GM18511 (cell line): ENCODE measurements around the gene IL12RB1.
"Not testable (repeated sequence)": the region's sequence is repeated elsewhere in the genome, so short reads cannot be mapped to it uniquely, and the experiment has no call there.

Experiments
- ATAC-seq: cut with Tn5 transposase; IDR thresholded peaks from one replicate; pipeline ENCODE4 v1.9.1; 2021; ENCODE audit warnings: mild to moderate bottlenecking, moderate library complexity; ENCODE audit not compliant: unreplicated experiment

IL12RB1 gene

DNA sequence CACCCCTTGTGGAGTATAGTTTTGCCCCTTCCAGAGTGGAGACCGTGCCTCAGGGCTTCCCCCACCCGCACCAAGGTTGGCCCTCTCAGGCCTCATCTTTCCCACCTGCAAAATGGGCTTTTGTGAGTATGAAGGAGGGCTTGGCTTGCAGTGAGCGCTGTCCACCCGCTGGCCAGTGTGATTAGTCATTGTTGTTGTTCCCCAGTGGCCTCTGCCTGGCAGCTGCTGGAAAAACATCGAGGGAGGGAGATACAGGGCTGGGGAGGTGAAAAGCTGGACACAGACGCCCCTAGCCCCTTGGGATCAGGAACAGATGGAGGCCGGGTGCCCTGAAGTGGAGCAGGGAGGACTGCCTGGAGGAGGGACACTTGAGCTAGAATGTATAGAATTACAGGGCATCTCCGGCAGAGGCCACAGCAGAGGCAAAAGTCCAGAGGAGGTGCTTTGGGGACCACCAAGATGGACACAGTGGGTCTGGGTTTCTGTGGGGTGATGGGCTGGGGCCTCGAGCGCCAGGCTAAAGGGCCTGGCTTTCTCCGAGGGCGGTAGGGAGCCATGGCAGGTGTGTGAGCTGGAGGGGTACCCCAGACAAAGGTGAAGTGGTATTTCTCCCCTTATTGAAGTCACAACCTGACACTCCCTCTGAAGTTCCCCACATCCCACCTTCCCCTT, 3.9 kb upstream of the IL12RB1 start:
- ATAC-seq, result no peak

DNA sequence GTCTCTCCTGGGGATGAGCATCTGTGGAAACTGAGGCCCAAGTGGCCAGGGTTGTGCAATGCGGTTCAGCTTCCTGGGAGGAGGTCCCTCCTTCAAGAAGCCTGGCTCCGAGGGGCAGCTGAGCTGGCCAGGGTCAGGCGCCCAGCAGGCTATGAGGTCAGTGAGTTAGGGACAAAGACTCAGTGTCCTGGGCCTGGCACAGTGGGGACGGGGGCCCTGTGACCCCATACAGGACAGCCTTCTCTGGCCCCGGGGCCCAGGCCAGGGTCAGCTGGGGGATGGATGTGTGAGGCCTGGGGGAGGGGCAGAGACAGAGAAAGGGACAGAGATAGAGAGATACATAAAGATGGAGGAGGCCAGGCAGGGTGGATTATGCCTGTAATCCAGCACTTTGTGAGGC, 3.0 kb upstream of the IL12RB1 start:
- ATAC-seq, result no peak

GRCh38 chr19:18089096-18089541, 2.4 kb upstream of the IL12RB1 start:
- not testable (repeated sequence) for ATAC-seq

GRCh38 chr19:18085702-18086457, 854 bp downstream of the IL12RB1 start:
- ATAC-seq, result no peak

- ATAC-seq, result no peak
Observed at GRCh38 chr19:18083929-18084684, 2.6 kb downstream of the IL12RB1 start.

- no peak for ATAC-seq
Observed at GRCh38 chr19:18074192-18074591, 12.5 kb downstream of the IL12RB1 start.

DNA sequence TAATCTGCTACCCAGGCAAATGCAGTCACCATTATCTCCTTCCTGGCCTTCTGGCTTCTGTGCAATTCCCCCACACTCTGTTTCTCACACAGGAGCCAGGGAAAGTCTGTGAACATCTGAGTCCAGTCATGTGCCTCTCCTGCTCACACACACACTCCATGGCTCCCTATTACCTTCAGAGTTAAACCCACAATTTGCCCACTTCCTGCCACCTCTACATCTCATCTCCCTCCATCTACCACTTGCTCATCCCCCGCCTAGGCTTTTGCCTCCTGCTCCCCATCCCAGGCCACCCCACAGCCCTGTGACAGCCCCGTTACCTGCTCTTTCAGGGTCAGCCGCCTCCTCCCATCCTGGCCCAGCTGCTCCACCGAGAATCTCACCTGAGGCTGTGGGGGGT, 13.5 kb downstream of the IL12RB1 start:
- no peak for ATAC-seq

- no peak for ATAC-seq
Observed at GRCh38 chr19:18072335-18072734, 14.4 kb downstream of the IL12RB1 start.

GRCh38 chr19:18070181-18070580, 16.6 kb downstream of the IL12RB1 start:
- ATAC-seq, result no peak

GRCh38 chr19:18069383-18069782, 17.4 kb downstream of the IL12RB1 start:
- no peak for ATAC-seq

GRCh38 chr19:18068395-18068794, 18.3 kb downstream of the IL12RB1 start:
- no peak for ATAC-seq

DNA sequence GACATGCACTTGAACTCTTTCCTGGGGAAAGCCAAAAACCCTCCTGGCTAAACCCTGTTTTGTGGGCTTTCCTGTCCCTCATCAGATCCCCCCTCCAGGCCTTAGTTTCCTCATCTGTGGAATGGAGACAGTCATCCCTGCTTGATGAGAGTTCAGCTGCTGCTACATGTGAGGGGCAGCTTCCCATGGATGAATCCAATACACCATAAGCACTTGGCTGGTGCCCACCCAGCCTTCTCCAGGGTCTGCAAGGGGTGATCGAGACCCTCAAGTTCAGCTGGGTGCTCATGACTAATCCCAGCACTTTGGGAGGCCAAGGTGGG, 21.6 kb downstream of the IL12RB1 start:
- no peak for ATAC-seq

DNA sequence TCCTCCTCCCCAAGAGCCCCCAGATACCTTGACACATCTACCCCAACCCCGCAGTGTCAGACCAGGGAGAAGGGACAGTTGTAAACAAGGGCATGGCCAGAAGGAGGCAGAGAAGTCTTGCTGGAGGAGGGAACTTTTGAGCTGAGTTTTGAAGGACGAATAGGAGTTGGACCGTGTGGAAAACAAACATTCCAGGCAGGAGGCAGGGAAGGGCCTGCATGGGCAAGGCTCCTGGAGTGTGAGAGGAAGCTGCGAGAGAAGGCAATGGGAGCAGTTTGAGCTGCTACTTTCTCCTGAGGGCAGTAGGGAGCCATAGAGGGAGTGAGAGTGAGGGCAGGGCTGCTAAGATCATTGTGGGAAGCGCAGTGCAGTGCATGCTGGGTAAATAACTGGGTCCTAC, 23.3 kb downstream of the IL12RB1 start:
- no peak for ATAC-seq

- ATAC-seq, result no peak
Observed at GRCh38 chr19:18062028-18062427, 24.7 kb downstream of the IL12RB1 start.

DNA sequence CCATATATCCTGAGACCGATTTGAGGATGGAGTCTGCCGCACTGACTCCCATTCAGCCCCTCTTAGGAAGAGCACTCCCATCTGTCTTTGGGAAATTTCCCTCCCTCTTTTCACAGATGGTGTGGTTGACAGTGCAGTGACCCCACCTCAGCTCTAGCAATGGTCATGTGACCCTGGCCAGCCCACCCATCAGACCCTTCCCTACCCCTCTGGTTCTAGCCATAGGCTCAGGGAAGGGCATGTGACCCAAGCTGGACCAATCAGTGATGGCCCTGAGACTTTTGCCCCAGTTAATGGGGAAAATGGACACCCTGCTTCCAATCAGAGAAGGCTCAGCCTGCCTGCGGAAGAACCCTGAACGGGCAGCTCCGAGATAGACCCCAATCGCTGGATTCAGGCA, 26.3 kb downstream of the IL12RB1 start:
- ATAC-seq, result no peak

- no peak for ATAC-seq
Observed at GRCh38 chr19:18059902-18060301, 26.8 kb downstream of the IL12RB1 start.

DNA sequence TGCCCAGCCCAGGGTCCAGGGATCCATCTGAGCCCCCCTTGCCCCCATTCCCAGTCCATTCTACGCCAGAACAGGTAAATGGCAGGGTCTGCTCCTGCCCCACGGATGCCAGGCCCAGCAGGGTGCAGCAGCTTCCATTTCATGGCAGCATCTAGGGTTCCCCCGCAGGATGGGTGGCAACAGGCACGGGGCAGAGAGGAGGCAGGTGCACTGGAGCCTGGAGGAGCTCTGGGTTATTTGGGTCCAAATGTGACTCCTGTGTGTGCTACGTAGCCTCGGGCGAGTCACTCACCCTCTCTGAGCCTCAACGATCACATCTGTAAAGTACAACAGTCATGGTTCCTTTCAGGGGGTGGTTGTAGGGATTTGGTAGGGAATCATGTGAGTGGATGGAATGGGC, 27.4 kb downstream of the IL12RB1 start:
- ATAC-seq, result no peak

- no peak for ATAC-seq
Observed at GRCh38 chr19:18058208-18059009, 28.3 kb downstream of the IL12RB1 start.

DNA sequence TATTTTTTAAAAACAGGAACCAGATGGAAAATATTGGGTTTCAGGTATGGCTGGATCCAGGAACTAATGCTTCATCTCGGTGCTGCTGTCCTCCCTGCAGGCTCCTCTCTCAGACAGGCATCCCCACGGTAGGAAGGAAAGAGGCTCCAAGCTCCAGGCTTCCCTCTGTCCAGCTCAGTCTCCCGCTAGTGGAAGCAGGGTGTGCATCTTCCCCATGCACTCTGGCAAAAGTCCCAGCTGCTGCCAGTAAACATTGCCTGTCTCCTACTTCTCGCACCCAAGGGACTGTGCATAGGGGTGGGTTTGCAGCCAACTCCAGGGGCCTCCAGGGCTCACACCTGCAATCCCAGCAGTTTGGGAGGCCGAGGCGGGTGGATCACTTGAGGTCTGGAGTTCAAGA, 29.2 kb downstream of the IL12RB1 start:
- no peak for ATAC-seq

DNA sequence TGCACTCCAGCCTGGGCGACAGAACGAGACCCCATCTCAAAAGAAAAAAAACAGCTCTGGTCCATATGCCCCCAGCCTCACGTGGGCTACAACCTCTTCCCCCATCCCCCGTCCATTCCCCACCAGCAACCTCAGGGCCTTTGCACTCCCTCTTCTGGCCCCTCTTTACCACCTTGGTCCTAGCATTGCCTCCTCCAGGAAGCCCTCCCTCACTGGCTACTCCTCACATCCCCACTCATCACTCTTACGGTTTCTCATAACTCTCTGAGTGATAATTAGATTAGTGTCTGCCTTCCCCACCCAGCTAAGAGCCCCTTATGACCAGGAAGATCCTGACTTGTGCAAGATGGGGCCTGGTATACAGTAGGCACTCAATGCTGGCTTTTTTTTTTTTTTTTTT, 30.8 kb downstream of the IL12RB1 start:
- no peak for ATAC-seq

- ATAC-seq, result no peak
Observed at GRCh38 chr19:18053576-18054219, 33.0 kb downstream of the IL12RB1 start.
